Kidney (tissue), 14 donors: ENCODE measurements around the gene SYNGR2. TPM values are rescaled to one million over a fixed set of nuclear protein-coding genes. Genes with fewer than 3 reads are reported as not detected.

Source experiments
- DNase-seq, 5 donors: peaks; one replicate each; pipeline ENCODE4 v3.0.0-alpha.2; 2013 to 2020
- FAIRE-seq: peaks from 2 replicates; lab custom pipeline; 2012; peaks lifted over from hg19 to GRCh38; lab: Jason Lieb, UNC
- H3K27ac ChIP-seq, 2 donors: one replicate each; pipeline ENCODE4 v1.7.0; 2013; ENCODE audit warnings: low read depth in 2 of 2, low read length in 2 of 2, inconsistent platforms in 1 of 2
- H3K27me3 ChIP-seq: one replicate; pipeline ENCODE4 v1.7.1; 2013; ENCODE audit warnings: low read length, inconsistent platforms; ENCODE audit not compliant: control insufficient read depth, insufficient read depth
- H3K36me3 ChIP-seq, 3 donors: one replicate each; pipeline versions ENCODE4 v1.7.0 to v1.7.1; 2013; ENCODE audit warnings: low read length in 3 of 3, control low read depth in 1 of 3, inconsistent platforms in 1 of 3; ENCODE audit not compliant: insufficient read depth in 3 of 3, control insufficient read depth in 2 of 3
- H3K4me1 ChIP-seq, 3 donors: one replicate each; pipeline versions ENCODE4 v1.7.0 to v1.7.1; 2013; ENCODE audit warnings: low read length in 3 of 3, inconsistent platforms in 1 of 3, low read depth in 1 of 3; ENCODE audit not compliant: control insufficient read depth in 2 of 3, insufficient read depth in 2 of 3
- H3K4me3 ChIP-seq, 3 donors: one replicate each; pipeline versions ENCODE4 v1.7.0 to v1.8.1; 2013; ENCODE audit warnings: low read length in 3 of 3, control low read depth in 1 of 3, inconsistent platforms in 1 of 3
- H3K9ac ChIP-seq, 3 donors: one replicate each; pipeline versions ENCODE4 v1.7.0 to v1.7.1; 2013; ENCODE audit warnings: low read length in 3 of 3, control low read depth in 1 of 3, inconsistent platforms in 1 of 3
- H3K9me3 ChIP-seq, 3 donors: one replicate each; pipeline versions ENCODE4 v1.7.0 to v1.7.1; 2013; ENCODE audit warnings: low read length in 3 of 3, control low read depth in 1 of 3, inconsistent platforms in 1 of 3; ENCODE audit not compliant: control insufficient read depth in 2 of 3, insufficient read depth in 1 of 3
- CTCF ChIP-seq: IDR thresholded peaks from 3 replicates; pipeline ENCODE4 v1.5.1; 2012; ENCODE audit warnings: mild to moderate bottlenecking, moderate library complexity, borderline replicate concordance; ENCODE audit not compliant: insufficient read depth; ENCODE audit errors: extremely low read depth
- intact Hi-C: fragments of 100-400 bp; cut with DNase I; formaldehyde crosslinking; loops from one replicate; pipeline ENCODE4 v1.11.1; 2022
- polyA plus RNA-seq: library from polyadenylated mRNA; stranded (reverse); fragments of 350-450 nt; fragmentation: Illumina TruSeq; extraction: RNeasy Lipid Tissue Mini Kit (QIAGEN cat#74804); gene quantifications from one replicate; pipeline ENCODE4 v1.2.3, GENCODE V29; 2014; ENCODE audit warnings: low read depth, low replicate concordance; ENCODE audit not compliant: insufficient read depth
- total RNA-seq: library from RNA; stranded (reverse); fragmentation: NEBNext Ultra II Directional; extraction: Animal tissue kit (Norgen Biotek cat#: 25700); gene quantifications from one replicate; pipeline ENCODE4 v1.2.1, GENCODE V29; 2021
- donor health status: control.
- donor health status: control.
- donor health status: control.
- donor health status: control.
- donor health status: control.
- donor health status: DM: yes; HTN: yes; CAD: no.
- donor health status: Normal renal cell carcinoma (clear cell type).

The SYNGR2 gene
- total and polyA plus RNA-seq, 2 donors from 2014 or later, result 149 to 165 TPM

- Histone ChIP-seq H3K9ac (peak within 1 kb of the TSS in 1 of 3 donors; percentile 51), H3K4me1 (peaks cover 0 to 3% (median 0%) of the 10 kb centered on the region in 3 donors), H3K27ac (no peak within 1 kb of the TSS), H3K27me3 (no peaks in the 10 kb centered on the region), H3K4me3 (peak within 1 kb of the TSS in 1 of 3 donors; percentile 57), H3K9me3 (no peaks in the 10 kb centered on the region), H3K36me3 (no peaks in the 10 kb centered on the region)
- DNase-seq, result peak; percentile 88 to 96 (median 93)
- FAIRE-seq, result no peak
- no peak for TF ChIP-seq CTCF
- intact Hi-C loops, result no loop called here
These were observed 45.8 kb downstream of the SYNGR2 start, which contains the start of gene BIRC5 for GRCh38 chr17:78214016-78214705. Gene BIRC5 (plus strand): TSS chr17:78214253. CDS start chr17:78214317, 64 bp downstream.

- Histone ChIP-seq H3K9ac (peak overlapping the region in 1 of 3 donors; percentile 51), H3K27ac (no peak overlapping the region), H3K36me3 (no peaks in the 10 kb centered on the region), H3K9me3 (no peaks in the 10 kb centered on the region), H3K4me1 (peaks cover 0 to 3% (median 0%) of the 10 kb centered on the region in 3 donors), H3K4me3 (peak overlapping the region in 1 of 3 donors; percentile 57), H3K27me3 (no peaks in the 10 kb centered on the region)
- DNase-seq (no peak), FAIRE-seq (no peak)
- TF ChIP-seq CTCF, result no peak
- intact Hi-C loops, result no loop called here
These were observed 46.3 kb downstream of the SYNGR2 start for GRCh38 chr17:78214706-78215061.

GRCh38 chr17:78219396-78220150 lies 51.2 kb downstream of the SYNGR2 start:
- DNase-seq, result peak in 3 of 5 donors; percentile 27 to 44 (median 32)
- no peak for FAIRE-seq
- Histone ChIP-seq H3K36me3 (no peaks in the 10 kb centered on the region), H3K27me3 (no peaks in the 10 kb centered on the region), H3K27ac (no peak overlapping the region), H3K9ac (no peak overlapping the region), H3K9me3 (no peaks in the 10 kb centered on the region), H3K4me1 (no peaks in the 10 kb centered on the region), H3K4me3 (no peak overlapping the region)
- intact Hi-C loops, result no loop called here
- no peak for TF ChIP-seq CTCF

Other genes starting within 250 kb of the SYNGR2 start
- gene TNRC6C, start 209.9 kb upstream of the SYNGR2 start, total RNA-seq, result 29.4 TPM
- 1.9 TPM for gene TNRC6C, start 209.9 kb upstream of the SYNGR2 start, polyA plus RNA-seq
- 115 TPM for gene TMC6, start 39.8 kb upstream of the SYNGR2 start, total RNA-seq
- gene TMC6, start 39.8 kb upstream of the SYNGR2 start, polyA plus RNA-seq, result 15.0 TPM
- 35.9 TPM for gene TMC8, start 37.8 kb upstream of the SYNGR2 start, total RNA-seq
- gene TMC8, start 37.8 kb upstream of the SYNGR2 start, polyA plus RNA-seq, result 1.0 TPM
- not detected for gene C17orf99, start 22.2 kb upstream of the SYNGR2 start, total RNA-seq
- gene C17orf99, start 22.2 kb upstream of the SYNGR2 start, polyA plus RNA-seq, result not detected
- 12.7 TPM for gene TK1, start 18.5 kb downstream of the SYNGR2 start, total RNA-seq
- 9.3 TPM for gene TK1, start 18.5 kb downstream of the SYNGR2 start, polyA plus RNA-seq
- 63.9 TPM for gene AFMID, start 18.8 kb downstream of the SYNGR2 start, total RNA-seq
- 118 TPM for gene AFMID, start 18.8 kb downstream of the SYNGR2 start, polyA plus RNA-seq
- gene BIRC5, start 45.7 kb downstream of the SYNGR2 start, total RNA-seq, result 1.7 TPM
- 0.26 TPM for gene BIRC5, start 45.7 kb downstream of the SYNGR2 start, polyA plus RNA-seq
- gene TMEM235, start 63.0 kb downstream of the SYNGR2 start, total RNA-seq, result not detected
- not detected for gene TMEM235, start 63.0 kb downstream of the SYNGR2 start, polyA plus RNA-seq
- gene SOCS3, start 191.5 kb downstream of the SYNGR2 start, total RNA-seq, result 110 TPM
- 31.2 TPM for gene SOCS3, start 191.5 kb downstream of the SYNGR2 start, polyA plus RNA-seq
- gene PGS1, start 210.1 kb downstream of the SYNGR2 start, total RNA-seq, result 65.4 TPM
- 15.6 TPM for gene PGS1, start 210.1 kb downstream of the SYNGR2 start, polyA plus RNA-seq